ENCODE measurements around the gene WDCP.
"Not testable (repeated sequence)": the region's sequence is repeated elsewhere in the genome, so short reads cannot be mapped to it uniquely, and the experiment has no call there.

Gene WDCP

GRCh38 chr2:24021122-24021998 lies 25.8 kb downstream of the WDCP start:
- peak; percentile 50 for DNase-seq

- DNase-seq = peak; percentile 29
Observed at GRCh38 chr2:24020244-24020643, 26.9 kb downstream of the WDCP start.

- DNase-seq = no peak
Observed at GRCh38 chr2:24019729-24020128, 27.5 kb downstream of the WDCP start.

GRCh38 chr2:24018241-24018640 lies 28.9 kb downstream of the WDCP start:
- DNase-seq = no peak

- no peak for DNase-seq
Observed at GRCh38 chr2:24017711-24018110, 29.5 kb downstream of the WDCP start.

GRCh38 chr2:24016853-24017703 lies 30.1 kb downstream of the WDCP start:
- no peak for DNase-seq

DNA sequence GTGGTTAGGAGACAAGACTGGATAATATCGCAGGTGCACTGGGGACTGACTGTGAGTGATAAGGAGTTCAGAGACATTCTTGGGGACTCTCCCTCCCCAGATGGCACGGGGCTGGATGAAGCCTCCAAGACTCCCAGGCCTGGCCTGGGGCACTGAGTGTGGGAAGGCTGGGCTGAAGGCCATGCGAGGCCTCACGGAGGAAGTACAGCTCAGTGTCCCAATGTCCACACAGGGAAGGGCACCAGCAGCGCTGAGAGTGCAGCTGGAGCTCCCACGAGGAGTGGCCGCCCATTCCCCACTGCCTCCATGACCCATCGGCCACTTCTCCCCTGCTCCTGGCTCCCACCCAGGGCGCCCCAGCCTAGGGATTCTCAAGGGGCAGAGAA lies 30.8 kb downstream of the WDCP start:
- DNase-seq = peak; percentile 60

- DNase-seq = no peak
Observed at GRCh38 chr2:24015562-24016375, 31.4 kb downstream of the WDCP start.

DNA sequence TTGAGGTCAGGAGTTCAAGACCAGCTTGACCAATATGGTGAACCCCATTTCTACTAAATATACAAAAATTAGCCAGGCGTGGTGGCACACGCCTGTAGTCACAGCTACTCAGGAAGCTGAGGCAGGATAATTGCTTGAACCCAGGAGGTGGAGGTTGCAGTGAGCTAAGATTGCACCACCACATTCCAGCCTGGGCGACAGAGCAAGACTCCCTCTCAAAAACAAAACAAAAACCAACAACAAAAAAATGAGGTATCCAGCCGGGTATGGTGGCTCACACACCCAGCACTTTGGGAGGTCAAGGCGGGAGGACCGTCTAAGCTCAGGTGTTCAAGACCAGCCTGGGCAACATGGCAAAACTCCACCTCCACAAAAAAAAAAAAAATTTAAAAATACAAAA lies 32.3 kb downstream of the WDCP start:
- not testable (repeated sequence) for DNase-seq

DNA sequence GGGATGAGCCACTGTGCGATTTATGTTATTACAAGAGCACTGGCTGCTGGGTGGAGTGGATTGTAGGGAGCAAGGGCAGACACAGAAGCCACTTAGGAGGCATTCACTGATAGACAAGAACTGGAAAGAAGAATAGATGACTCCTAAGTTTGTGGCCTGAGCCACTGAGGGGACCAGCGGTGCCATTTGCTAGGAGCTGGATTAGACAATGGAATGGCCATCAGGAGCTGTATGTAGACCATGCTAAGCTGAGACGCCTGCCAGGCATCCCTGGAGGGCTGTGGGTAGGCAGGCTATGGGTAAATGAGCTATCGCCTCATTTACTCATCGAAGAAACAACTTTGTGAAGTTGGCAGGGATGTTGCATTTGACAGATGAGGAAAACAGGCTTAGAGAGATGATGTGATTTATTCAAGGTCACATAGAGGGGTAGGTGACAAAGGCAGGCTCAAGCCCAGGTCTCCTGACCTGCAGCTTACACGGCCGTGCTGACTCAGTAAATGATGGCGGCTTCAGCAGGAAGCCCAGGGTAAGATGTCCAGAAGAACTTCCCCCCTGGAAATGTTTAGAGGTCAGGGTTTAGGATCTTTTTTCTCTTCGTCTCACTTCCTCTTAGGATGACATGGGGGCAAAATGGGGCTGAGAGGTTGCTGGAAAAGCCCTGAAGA lies 34.5 kb downstream of the WDCP start:
- no peak for DNase-seq

- peak; percentile 99 for DNase-seq
Observed at GRCh38 chr2:24011250-24012104, 35.7 kb downstream of the WDCP start.

DNA sequence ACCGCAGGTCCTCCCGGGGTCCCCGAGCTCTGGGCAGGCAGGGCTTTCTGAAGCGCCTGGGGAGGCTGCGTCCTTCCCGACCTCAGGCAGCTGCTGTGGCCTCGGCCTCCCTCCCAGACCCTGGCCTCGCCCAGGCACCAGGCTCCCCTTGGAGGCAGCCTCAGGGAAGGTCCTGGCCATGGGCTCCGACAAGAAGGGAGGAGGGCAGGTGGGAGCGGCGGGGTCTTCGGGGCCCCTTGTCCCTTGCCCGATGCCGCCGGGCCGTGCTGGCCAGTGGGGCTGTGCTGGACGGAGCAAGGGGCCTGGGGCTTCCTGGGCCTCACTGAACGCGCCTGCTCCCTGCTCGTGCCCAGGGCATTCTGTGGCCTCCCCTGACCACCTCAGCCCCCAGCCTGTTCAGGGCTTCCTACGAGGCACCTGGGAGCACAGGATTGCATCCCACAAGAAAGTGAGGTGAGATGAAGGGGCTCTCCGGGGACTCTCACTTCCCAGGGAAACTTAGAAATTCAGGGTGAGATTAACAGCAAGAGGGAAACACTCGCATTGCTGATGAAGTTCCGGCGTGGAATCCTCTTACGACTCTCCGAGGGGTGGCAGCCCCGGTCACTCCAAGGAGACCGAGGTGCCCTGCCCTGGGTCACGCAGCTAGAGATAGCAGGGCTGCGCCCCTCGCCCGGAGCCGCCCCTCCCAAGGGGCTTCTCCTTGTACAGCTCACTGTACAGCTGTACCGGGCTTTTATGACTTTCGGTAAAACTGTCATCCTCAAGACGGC lies 36.5 kb downstream of the WDCP start:
- DNase-seq = peak; percentile 44

GRCh38 chr2:24009680-24010476 lies 37.3 kb downstream of the WDCP start, which contains the start of gene MFSD2B:
Gene MFSD2B (plus strand): TSS chr2:24010085. CDS start chr2:24010097, 12 bp downstream.
- peak; percentile 76 for DNase-seq

- no peak for DNase-seq
Observed at GRCh38 chr2:24009367-24009679, 37.9 kb downstream of the WDCP start.

DNA sequence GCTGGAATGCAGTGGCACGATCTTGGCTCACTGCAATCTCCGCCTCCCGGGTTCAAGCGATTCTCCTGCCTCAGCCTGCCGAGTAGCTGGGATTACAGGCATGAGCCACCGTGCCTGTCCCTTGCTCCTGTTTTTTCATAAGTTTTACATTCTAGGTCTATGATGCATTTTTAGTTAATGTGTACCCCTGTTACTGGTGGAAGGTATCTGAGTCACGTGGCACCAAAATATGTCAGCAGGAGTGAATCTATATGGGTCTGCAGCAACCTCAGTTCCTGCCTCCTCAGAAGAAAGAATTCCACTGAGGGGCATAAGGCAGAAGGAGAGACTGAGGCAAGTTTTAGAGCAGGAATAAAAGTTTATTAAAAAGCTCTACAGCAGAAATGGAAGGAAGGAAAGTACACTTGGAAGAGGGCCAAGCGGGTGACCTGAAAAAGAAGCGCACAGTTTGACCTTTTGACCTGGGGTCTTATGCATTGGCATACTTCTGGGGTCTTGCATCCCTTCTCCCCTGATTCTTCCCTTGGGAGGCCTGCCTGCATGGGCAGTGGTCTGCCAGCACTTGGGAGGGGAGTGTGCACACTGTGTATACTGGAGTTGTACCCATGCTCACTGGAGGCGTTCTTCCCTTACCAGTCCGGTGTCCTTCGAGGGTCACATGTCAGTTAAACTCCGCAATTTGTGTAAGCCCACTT lies 38.4 kb downstream of the WDCP start:
- no peak for DNase-seq

- DNase-seq = no peak
Observed at GRCh38 chr2:24007693-24008092, 39.5 kb downstream of the WDCP start.

DNA sequence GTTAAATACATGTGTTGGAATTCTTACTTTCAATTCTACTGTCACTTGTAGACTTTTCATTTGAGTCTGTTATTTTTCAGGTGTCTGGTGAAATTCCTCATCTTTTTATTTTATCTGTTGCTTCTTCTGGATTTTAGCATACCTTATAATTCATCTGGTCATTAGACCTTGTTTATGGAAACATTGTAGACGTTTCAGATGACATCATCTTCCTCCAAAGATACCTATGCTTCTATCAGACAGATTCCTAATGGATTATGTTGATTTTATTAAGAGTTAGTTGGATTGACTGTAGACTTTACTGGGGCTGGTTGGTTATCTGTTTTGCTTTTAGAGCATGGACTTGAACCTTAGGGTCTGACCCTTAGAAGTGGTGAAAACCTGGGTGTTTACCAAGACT lies 52.6 kb downstream of the WDCP start:
- no peak for DNase-seq

- DNase-seq = no peak
Observed at GRCh38 chr2:23993736-23994269, 53.4 kb downstream of the WDCP start.

DNA sequence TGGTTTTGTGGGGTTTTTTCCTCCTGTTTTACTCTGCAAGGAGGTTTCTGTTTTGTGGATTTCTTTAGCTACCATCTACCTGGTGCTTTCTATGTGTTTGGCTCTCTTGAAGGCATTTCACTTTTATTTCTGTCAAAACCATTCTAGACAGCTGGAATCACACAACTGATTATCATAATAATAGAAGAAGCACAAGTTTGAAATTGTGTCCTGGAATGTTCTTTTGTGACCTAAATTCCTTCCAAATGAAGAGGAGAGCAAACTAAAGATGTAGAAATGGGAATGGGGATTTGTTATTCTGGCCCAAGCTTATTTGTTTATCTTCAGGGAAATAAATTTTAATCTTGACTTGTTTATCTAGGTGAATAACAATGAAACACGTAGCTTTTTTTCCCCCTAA lies 54.3 kb downstream of the WDCP start:
- DNase-seq = no peak
